Fibroblast of skin of right quadriceps (primary cell): ENCODE results near the gene CNP.
"Not testable (repeated sequence)": the region's sequence is repeated elsewhere in the genome, so short reads cannot be mapped to it uniquely, and the experiment has no call there.

ENCODE experiments used
- DNase-seq: peaks from one replicate; pipeline ENCODE4 v3.0.0-alpha.2; 2013

Gene CNP

GRCh38 chr17:41966463-41967140 is at the start of gene CNP:
Gene CNP (plus strand): TSS chr17:41966795. CDS start chr17:41966885, 90 bp downstream.
- DNase-seq = peak; percentile 90

GRCh38 chr17:41917192-41917591 is 49.4 kb upstream of the CNP start:
- DNase-seq = peak; percentile 61

GRCh38 chr17:41917679-41918313 is 48.8 kb upstream of the CNP start:
- DNase-seq = peak; percentile 46

- DNase-seq = peak; percentile 97
These were observed 48.1 kb upstream of the CNP start, which contains the start of gene ACLY for GRCh38 chr17:41918314-41919164. Gene ACLY (minus strand): TSS chr17:41918951. CDS start chr17:41913873, 5,078 bp downstream.

GRCh38 chr17:41919165-41919817 is 47.3 kb upstream of the CNP start:
- no peak for DNase-seq

GRCh38 chr17:41919840-41920579 is 46.6 kb upstream of the CNP start:
- DNase-seq = peak; percentile 32

- no peak for DNase-seq
These were observed 46.0 kb upstream of the CNP start for GRCh38 chr17:41920580-41920955.

- DNase-seq = no peak
These were observed 40.5 kb upstream of the CNP start for GRCh38 chr17:41925991-41926590.

- no peak for DNase-seq
These were observed 37.8 kb upstream of the CNP start for GRCh38 chr17:41928693-41929251.

GRCh38 chr17:41930009-41930832 is 36.4 kb upstream of the CNP start, which contains the start of gene ODAD4:
Gene ODAD4 (plus strand): TSS chr17:41930617. CDS start chr17:41930724, 107 bp downstream.
- peak; percentile 98 for DNase-seq

- DNase-seq = not testable (repeated sequence)
These were observed 35.8 kb upstream of the CNP start for GRCh38 chr17:41930833-41931156.

GRCh38 chr17:41931715-41932114 is 34.9 kb upstream of the CNP start:
- DNase-seq = not testable (repeated sequence)

GRCh38 chr17:41932816-41933389 is 33.7 kb upstream of the CNP start:
- DNase-seq = no peak

- DNase-seq = no peak
These were observed 31.0 kb upstream of the CNP start for GRCh38 chr17:41935641-41936040.

- no peak for DNase-seq
These were observed 28.3 kb upstream of the CNP start for GRCh38 chr17:41937970-41938954.

GRCh38 chr17:41939044-41939692 is 27.4 kb upstream of the CNP start:
- no peak for DNase-seq

- DNase-seq = no peak
These were observed 26.9 kb upstream of the CNP start for GRCh38 chr17:41939693-41940090.

GRCh38 chr17:41941168-41941567 is 25.4 kb upstream of the CNP start:
- DNase-seq = no peak
